Heart left ventricle (tissue), 16 donors: Measurements from ENCODE around the gene CITED2. TPM values are rescaled to one million over a fixed set of nuclear protein-coding genes. Genes with fewer than 3 reads are reported as not detected.

Experiments used
- ATAC-seq, 4 donors: fragments of 200-7000 bp; cut with Tn5 transposase; one replicate each; pipeline ENCODE4 v1.9.1; 2020 to 2022; ENCODE audit warnings: moderate library complexity in 4 of 4, mild to moderate bottlenecking in 3 of 4, moderate number of reproducible peaks in 1 of 4
- DNase-seq, 5 donors: peaks; one replicate each; pipeline ENCODE4 v3.0.0-alpha.2; 2020
- H3K27ac ChIP-seq, 12 donors: fragments of 200-600 bp; sonication (generic) in 4 of 12; one replicate each; pipeline versions ENCODE4 v1.5.0 to v1.8.0; 2016 to 2022; ENCODE audit warnings: mild to moderate bottlenecking in 2 of 12
- H3K27me3 ChIP-seq, 9 donors: fragments of 200-600 bp; sonication (generic) in 2 of 9; one replicate each; pipeline versions ENCODE4 v1.5.1 to v1.8.0; 2016 to 2022; ENCODE audit warnings: mild to moderate bottlenecking in 3 of 9
- H3K36me3 ChIP-seq, 9 donors: fragments of 200-600 bp; sonication (generic) in 2 of 9; one replicate each; pipeline versions ENCODE4 v1.5.0 to v1.8.0; 2018 to 2022; ENCODE audit warnings: mild to moderate bottlenecking in 2 of 9
- H3K4me1 ChIP-seq, 12 donors: fragments of 200-600 bp; sonication (generic) in 4 of 12; one replicate each; pipeline versions ENCODE4 v1.5.0 to v1.8.0; 2016 to 2022; ENCODE audit warnings: mild to moderate bottlenecking in 3 of 12
- H3K4me3 ChIP-seq, 12 donors: fragments of 200-600 bp; sonication (generic) in 4 of 12; one replicate each; pipeline versions ENCODE4 v1.5.0 to v1.8.0; 2017 to 2022; ENCODE audit warnings: mild to moderate bottlenecking in 9 of 12, moderate library complexity in 4 of 12
- H3K9me3 ChIP-seq, 12 donors: fragments of 200-600 bp; sonication (generic) in 4 of 12; one replicate each; pipeline versions ENCODE4 v1.5.0 to v1.8.0; 2016 to 2022; ENCODE audit warnings: mild to moderate bottlenecking in 1 of 12
- CTCF ChIP-seq, 12 donors: fragments of 200-600 bp; sonication (generic) in 4 of 12; IDR thresholded peaks; one replicate each; pipeline versions ENCODE4 v1.5.0 to v1.8.0; 2018 to 2022; ENCODE audit warnings: antibody characterized with exemption in 12 of 12, mild to moderate bottlenecking in 5 of 12
- POLR2A ChIP-seq, 2 donors: fragments of 450-650 bp; IDR thresholded peaks; one replicate each; pipeline ENCODE4 v1.6.1; 2017; ENCODE audit warnings: antibody characterized with exemption in 2 of 2, mild to moderate bottlenecking in 2 of 2, moderate library complexity in 2 of 2
- WGBS, 4 donors: extraction: QIAGEN DNeasy Blood & Tissue Kit in 2 of 4; methylation state at CpG; one replicate each; pipeline versions ENCODE4 v1.1.5 to v1.1.7; 2013 to 2018; 5-methylcytosine and 5-hydroxymethylcytosine counted together
- intact Hi-C, 10 donors: fragments of 100-400 bp; cut with DNase I; formaldehyde crosslinking; loops; one replicate each; pipeline versions ENCODE4 v1.11.1 to v1.14.2; 2022
- polyA plus RNA-seq, 2 donors: library from polyadenylated mRNA; stranded (reverse); fragments of 200-250 nt; gene quantifications; one replicate each; pipeline ENCODE4 v1.2.3, GENCODE V29; 2013
- total RNA-seq, 9 donors: library from RNA; depleted of rRNA in 2 of 9; stranded (reverse); fragments of >200 nt in 2 of 9; fragmentation: NEBNext Ultra II Directional in 3 of 9; extraction: Animal tissue kit (Norgen Biotek cat#: 25700) in 3 of 9; gene quantifications; one replicate each; pipeline versions ENCODE4 v1.1.0 to v1.2.4, GENCODE V29; 2016 to 2023
- donor health status: ischemic (EF 13 %, LVEDD 7.1; RV severe dilation, severe dysfunction).
- donor health status: healthy with polysubstance abuse.
- donor health status: DM: no; HTN: yes; CAD: no.
- donor health status: DM: no; HTN: no; CAD: no.
- donor health status: ischemic (EF 25% LVEDD 6.9; RV normal size, moderate dysfunction).
- donor health status: ischemic (EF 25% LVEDD 5.7; RV mildly dilated, moderate dysfunction).
- donor health status: healthy.
- donor health status: DM: yes; HTN: yes; CAD: no.
- donor health status: ischemic (EF 35%, LVEDD 5.7; RV mildly dilated, moderate dysfunction).
- donor health status: nonischemic (EF 11% LVEDD 7.7; RV severe dilation, severe dysfunction).
- donor health status: DM: yes; HTN: yes; CAD: no.
- donor health status: PGD.
- donor health status: ischemic (EF 29% LVEDD 5.4; RV normal size, mild dysfunction).
- donor health status: nonischemic (EF 23%, LVEDD 6.1; RV moderate dilation, normal function).

Gene CITED2
- total and polyA plus RNA-seq, 11 donors: 13.0 to 233 (median 149) TPM

- WGBS, 4 donors: 92 to 97% (median 95%) methylated on average over 3 of the region's 3 CpGs
- H3K27me3 ChIP-seq: no peaks in the 10 kb centered on the region
- DNase-seq (no peak), ATAC-seq (no peak)
- no peak overlapping the region for H3K4me3 ChIP-seq
- no peaks in the 10 kb centered on the region for H3K9me3 ChIP-seq
- H3K4me1 ChIP-seq: no peaks in the 10 kb centered on the region
- no peaks in the 10 kb centered on the region for H3K36me3 ChIP-seq
- H3K27ac ChIP-seq: no peak overlapping the region
- TF ChIP-seq POLR2A (IDR thresholded peaks at IDR 0.05) (no peak), CTCF (IDR thresholded peaks at IDR 0.05) (no peak)
- intact Hi-C loops: no loop called here
Observed at GRCh38 chr6:139391709-139392108, 17.3 kb upstream of the CITED2 start.

GRCh38 chr6:139390447-139390846, 16.0 kb upstream of the CITED2 start:
- H3K4me3 ChIP-seq: no peak overlapping the region
- H3K9me3 ChIP-seq: no peaks in the 10 kb centered on the region
- ATAC-seq (no peak), DNase-seq (no peak)
- H3K27me3 ChIP-seq: no peaks in the 10 kb centered on the region
- no peak for TF ChIP-seq CTCF (IDR thresholded peaks at IDR 0.05)
- TF ChIP-seq POLR2A (IDR thresholded peaks at IDR 0.05): no peak
- no peak overlapping the region for H3K27ac ChIP-seq
- intact Hi-C loops: no loop called here
- no peaks in the 10 kb centered on the region for H3K36me3 ChIP-seq
- H3K4me1 ChIP-seq: no peaks in the 10 kb centered on the region
- whole genome bisulfite sequencing, 4 donors: 84 to 91% (median 89%) methylated on average over 2 of the region's 2 CpGs

- DNase-seq (no peak), ATAC-seq (no peak)
- Histone ChIP-seq H3K27me3 (no peaks in the 10 kb centered on the region), H3K4me3 (no peak overlapping the region), H3K4me1 (no peaks in the 10 kb centered on the region), H3K9me3 (no peaks in the 10 kb centered on the region), H3K36me3 (no peaks in the 10 kb centered on the region), H3K27ac (no peak overlapping the region)
- TF ChIP-seq POLR2A (IDR thresholded peaks at IDR 0.05) (no peak), CTCF (IDR thresholded peaks at IDR 0.05) (no peak)
- intact Hi-C loops: no loop called here
- 68 to 92% (median 78%) methylated on average over 2 of the region's 2 CpGs for WGBS, 4 donors
Observed at GRCh38 chr6:139388384-139388783, 13.9 kb upstream of the CITED2 start.

GRCh38 chr6:139386404-139386803, 12.0 kb upstream of the CITED2 start:
- intact Hi-C loops: no loop called here

More at GRCh38 chr6:139386404-139386803, 12.0 kb upstream of the CITED2 start:
- Histone ChIP-seq H3K4me3 (no peak overlapping the region), H3K27me3 (no peaks in the 10 kb centered on the region), H3K4me1 (peaks cover 0 to 5% (median 0%) of the 10 kb centered on the region in 12 donors), H3K36me3 (no peaks in the 10 kb centered on the region), H3K9me3 (peaks cover 0 to 4% (median 0%) of the 10 kb centered on the region in 12 donors), H3K27ac (no peak overlapping the region)
- DNase-seq (no peak), ATAC-seq (no peak)
- TF ChIP-seq CTCF (IDR thresholded peaks at IDR 0.05) (no peak), POLR2A (IDR thresholded peaks at IDR 0.05) (no peak)
- 66 to 82% (median 70%) methylated on average over 3 of the region's 3 CpGs for WGBS, 4 donors
